Activated CD8-positive, alpha-beta T cell treated with anti-CD3 and anti-CD28 coated beads for 36 hours (primary cell): ENCODE data around the gene ARIH2. TPM values are rescaled to one million over a fixed set of nuclear protein-coding genes. Genes with fewer than 3 reads are reported as not detected.

Experiments
- ATAC-seq: fragments of 200-7000 bp; cut with Tn5 transposase; one replicate; pipeline ENCODE4 v1.10.0; 2021; ENCODE audit warnings: mild to moderate bottlenecking, moderate library complexity
- CTCF ChIA-PET: fragments of 350-600 bp; sonication (Branson Sonifier 250); formaldehyde crosslinking; loops from one replicate; lab custom pipeline; 2021; ENCODE audit warnings: antibody characterized with exemption; lab: Charles Lee
- POLR2A ChIA-PET: fragments of 350-600 bp; sonication (Branson Sonifier 250); formaldehyde crosslinking; loops from one replicate; lab custom pipeline; 2021; ENCODE audit warnings: antibody characterized with exemption; lab: Charles Lee
- DNase-seq: peaks from one replicate; pipeline ENCODE4 v3.0.0-alpha.2; 2020
- H3K27ac Mint-ChIP-seq: one replicate; pipeline ENCODE4 v1.8.0; 2021; ENCODE audit warnings: mild to moderate bottlenecking, mixed read lengths
- H3K27me3 Mint-ChIP-seq: one replicate; pipeline ENCODE4 v1.8.0; 2021; ENCODE audit warnings: mixed read lengths
- H3K36me3 Mint-ChIP-seq: one replicate; pipeline ENCODE4 v1.8.0; 2021; ENCODE audit warnings: low read depth, mixed read lengths
- H3K4me1 Mint-ChIP-seq: one replicate; pipeline ENCODE4 v1.8.0; 2021; ENCODE audit warnings: low read depth, mixed read lengths
- H3K4me3 Mint-ChIP-seq: one replicate; pipeline ENCODE4 v1.8.0; 2021; ENCODE audit warnings: mild to moderate bottlenecking, moderate library complexity, mixed read lengths
- H3K9me3 Mint-ChIP-seq: one replicate; pipeline ENCODE4 v1.8.0; 2021; ENCODE audit warnings: mixed read lengths
- CTCF ChIP-seq: fragments of 200-600 bp; IDR thresholded peaks from one replicate; pipeline ENCODE4 v1.8.0; 2022; ENCODE audit warnings: antibody characterized with exemption, mild to moderate bottlenecking
- intact Hi-C: fragments of 100-400 bp; cut with micrococcal nuclease; formaldehyde crosslinking; loops from one replicate; pipeline ENCODE4 v1.10.0; 2022
- total RNA-seq, 2 experiments: library from RNA; stranded (reverse); gene quantifications; one replicate each; pipeline ENCODE4 v1.2.3, GENCODE V29; 2021

ARIH2 gene
- total RNA-seq, 2 experiments from 2014 or later, result 98.2 to 115 TPM

DNA sequence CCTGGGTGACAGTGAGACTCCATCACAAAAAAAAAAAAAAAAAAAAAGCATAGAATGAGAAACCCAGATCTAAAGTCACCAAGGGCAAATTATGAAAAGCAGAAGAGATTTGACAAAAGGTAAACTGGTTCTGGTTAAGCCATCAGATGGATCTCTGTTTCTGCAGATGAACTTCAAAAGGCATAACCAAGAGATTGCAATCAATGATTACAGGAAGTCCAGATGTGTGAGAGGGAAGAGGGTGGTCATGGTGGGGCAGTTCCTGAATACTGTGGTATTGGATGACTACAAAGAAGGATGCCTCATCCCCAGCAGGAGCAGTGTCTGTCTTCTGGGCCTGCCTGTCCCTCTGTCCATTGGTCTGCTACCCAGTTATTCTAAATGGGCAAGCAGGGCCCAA lies 75.2 kb downstream of the ARIH2 start:
- H3K36me3 Mint-ChIP-seq, result peaks cover 22% of the 10 kb centered on the region
- POLR2A ChIA-PET, result interaction anchor here (3.0 kb wide), 1 partner anchor 13 kb away, joined by 15 read pairs; the partner anchor contains the start of gene WDR6
- CTCF ChIA-PET, result interaction anchor here (1.6 to 1.7 kb wide), 2 partner anchors 13 to 20 kb away, joined by 3 to 4 read pairs; partner anchors contain the start of gene WDR6
- no peak for ATAC-seq
- H3K27me3 Mint-ChIP-seq, result no peaks in the 10 kb centered on the region
- peaks cover 35% of the 10 kb centered on the region for H3K4me1 Mint-ChIP-seq
- no peak for DNase-seq
- H3K9me3 Mint-ChIP-seq, result no peaks in the 10 kb centered on the region
- no peak overlapping the region for H3K27ac Mint-ChIP-seq
- H3K4me3 Mint-ChIP-seq, result no peak overlapping the region
- intact Hi-C loops, result no loop called here
- TF ChIP-seq CTCF, result no peak

DNA sequence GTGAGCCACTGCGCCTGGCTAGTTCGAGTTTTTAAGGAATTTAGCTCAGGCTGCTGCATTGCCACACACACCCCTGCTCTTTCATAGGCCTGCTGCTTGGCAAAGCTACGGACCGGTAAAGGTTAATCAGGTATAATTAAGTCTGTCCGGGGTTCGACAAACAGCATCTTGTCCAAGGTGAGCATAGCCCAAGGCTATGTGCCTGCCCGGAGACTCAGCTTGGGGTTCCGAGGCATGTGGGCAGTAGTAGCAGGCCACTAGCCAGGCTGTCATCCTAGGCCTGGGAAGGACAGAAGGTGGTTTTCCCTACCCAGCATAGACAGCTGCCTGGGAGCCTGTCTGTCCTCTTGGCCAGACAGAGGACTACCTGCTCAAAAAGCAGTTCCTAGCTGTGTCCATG lies 78.0 kb downstream of the ARIH2 start:
- no peak overlapping the region for H3K27ac Mint-ChIP-seq

GRCh38 chr3:48997102-48997635 lies 78.5 kb downstream of the ARIH2 start:
- no peak overlapping the region for H3K27ac Mint-ChIP-seq
- CTCF ChIA-PET, result interaction anchor here (2.0 to 2.2 kb wide), 2 partner anchors 9 to 17 kb away, joined by 6 to 10 read pairs; no protein-coding TSS in a partner anchor

More for the DNA sequence above, 78.0 kb downstream of the ARIH2 start:
- Mint-ChIP-seq H3K27me3 (no peaks in the 10 kb centered on the region), H3K36me3 (peaks cover 9% of the 10 kb centered on the region), H3K9me3 (no peaks in the 10 kb centered on the region), H3K4me1 (peaks cover 19% of the 10 kb centered on the region), H3K4me3 (no peak overlapping the region)
- TF ChIP-seq CTCF, result no peak
- no peak for ATAC-seq
- intact Hi-C loops, result no loop called here
- ChIA-PET CTCF (interaction anchor here (2.0 to 2.2 kb wide), 2 partner anchors 9 to 18 kb away, joined by 6 to 10 read pairs; no protein-coding TSS in a partner anchor), POLR2A (interaction anchor here (0.8 to 3.0 kb wide), 4 partner anchors 8 to 20 kb away, joined by 3 to 13 read pairs (median 6); partner anchors contain the start of gene WDR6)
- DNase-seq, result no peak

DNA sequence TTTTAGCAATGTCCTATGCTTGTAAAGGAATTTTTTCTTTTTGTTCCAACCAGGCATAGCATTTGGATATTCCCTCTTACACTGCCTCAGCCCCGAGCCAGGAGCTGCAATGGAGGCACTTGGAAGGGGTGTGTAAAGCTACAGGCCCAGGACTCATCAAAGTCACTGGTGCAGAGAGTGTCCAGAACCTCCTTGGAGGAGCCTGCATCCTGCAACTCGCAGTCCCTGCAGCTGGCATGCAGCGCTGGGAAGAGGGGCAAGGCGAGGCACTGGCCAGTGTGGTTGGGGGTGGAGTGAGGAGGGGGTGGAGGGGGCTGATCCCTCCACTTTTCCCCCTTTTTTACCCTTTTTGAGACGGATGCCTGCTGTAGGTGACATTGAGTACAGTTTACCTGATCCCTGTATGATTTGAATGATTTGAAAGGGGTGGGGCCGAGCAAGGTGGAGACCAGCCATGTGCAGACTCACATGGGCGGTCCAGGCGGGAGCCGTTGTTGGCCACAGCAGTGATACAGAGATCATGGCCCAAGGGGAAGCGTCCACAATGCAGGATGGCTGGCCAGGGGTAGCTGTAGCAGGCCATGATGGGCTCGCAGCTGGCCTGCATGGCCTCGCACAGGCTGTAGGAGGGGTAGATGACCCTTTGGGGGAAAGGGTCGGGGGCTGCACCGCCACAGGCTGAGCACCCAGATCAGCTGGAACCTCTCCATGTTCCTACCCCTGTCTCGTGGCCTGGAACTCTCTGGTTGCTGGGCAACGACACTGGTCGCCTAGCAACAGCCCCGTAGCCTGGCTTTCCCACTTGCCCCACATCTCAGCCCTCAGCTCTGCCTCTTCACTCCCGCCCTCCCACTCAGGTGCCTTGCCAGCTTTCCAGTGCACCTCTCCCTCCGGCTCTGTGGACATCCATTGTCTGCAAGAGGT lies 79.3 kb downstream of the ARIH2 start:
- no peak for TF ChIP-seq CTCF
- ChIA-PET POLR2A (interaction anchor here (1.1 to 3.0 kb wide), 3 partner anchors 9 to 20 kb away, joined by 3 to 13 read pairs (median 6); partner anchors contain the start of gene WDR6), CTCF (interaction anchor here (1.3 to 2.2 kb wide), 2 partner anchors 9 to 10 kb away, joined by 5 to 10 read pairs; partner anchors contain the start of gene WDR6)
- intact Hi-C loops, result no loop called here
- DNase-seq (no peak), ATAC-seq (no peak)
- no peaks in the 10 kb centered on the region for H3K27me3 Mint-ChIP-seq
- H3K9me3 Mint-ChIP-seq, result no peaks in the 10 kb centered on the region
- H3K4me1 Mint-ChIP-seq, result peaks cover 15% of the 10 kb centered on the region
- H3K27ac Mint-ChIP-seq, result no peak overlapping the region
- H3K4me3 Mint-ChIP-seq, result no peak overlapping the region
- H3K36me3 Mint-ChIP-seq, result peaks cover 4% of the 10 kb centered on the region

More at GRCh38 chr3:48997102-48997635, 78.5 kb downstream of the ARIH2 start:
- H3K36me3 Mint-ChIP-seq, result peaks cover 5% of the 10 kb centered on the region
- no peak for DNase-seq
- H3K4me3 Mint-ChIP-seq, result no peak overlapping the region
- ATAC-seq, result no peak
- intact Hi-C loops, result no loop called here
- no peak for TF ChIP-seq CTCF
- POLR2A ChIA-PET, result interaction anchor here (0.8 to 3.0 kb wide), 4 partner anchors 8 to 21 kb away, joined by 3 to 13 read pairs (median 4); partner anchors contain the start of gene WDR6
- no peaks in the 10 kb centered on the region for H3K9me3 Mint-ChIP-seq
- peaks cover 15% of the 10 kb centered on the region for H3K4me1 Mint-ChIP-seq
- no peaks in the 10 kb centered on the region for H3K27me3 Mint-ChIP-seq
